H9 (cell line): ENCODE results near the gene R3HCC1L. TPM values are rescaled to one million over a fixed set of nuclear protein-coding genes. Genes with fewer than 3 reads are reported as not detected.

Experiments
- DNase-seq: peaks from one replicate; pipeline ENCODE4 v3.0.0-alpha.2; 2017
- H2AFZ ChIP-seq: one replicate; pipeline ENCODE4 v1.6.1; 2013; ENCODE audit warnings: mild to moderate bottlenecking, low read length, control low read depth, moderate library complexity
- H2AK5ac ChIP-seq: 2 replicates; pipeline ENCODE4 v1.6.1; 2013; ENCODE audit warnings: low read length, control low read depth, mixed read lengths; ENCODE audit not compliant: insufficient read length
- H2BK120ac ChIP-seq: one replicate; pipeline ENCODE4 v1.6.1; 2013; ENCODE audit warnings: low read depth, mild to moderate bottlenecking, low read length, control low read depth, inconsistent platforms; ENCODE audit not compliant: poor library complexity, severe bottlenecking
- H2BK12ac ChIP-seq: 2 replicates; pipeline ENCODE4 v1.6.1; 2013; ENCODE audit warnings: low read length, control low read depth, mixed read lengths, low read depth; ENCODE audit not compliant: insufficient read length
- H2BK15ac ChIP-seq: 2 replicates; pipeline ENCODE4 v1.6.1; 2013; ENCODE audit warnings: low read depth, low read length, control low read depth
- H2BK20ac ChIP-seq: one replicate; pipeline ENCODE4 v1.6.1; 2013; ENCODE audit warnings: low read depth, mild to moderate bottlenecking, low read length, control low read depth, inconsistent platforms; ENCODE audit not compliant: poor library complexity, severe bottlenecking
- H2BK5ac ChIP-seq: 2 replicates; pipeline ENCODE4 v1.6.1; 2013; ENCODE audit warnings: low read length, control low read depth, mixed read lengths; ENCODE audit not compliant: insufficient read length
- H3K14ac ChIP-seq: 2 replicates; pipeline ENCODE4 v1.6.1; 2013; ENCODE audit warnings: low read length, control low read depth; ENCODE audit not compliant: insufficient read depth
- H3K18ac ChIP-seq: 2 replicates; pipeline ENCODE4 v1.6.1; 2013; ENCODE audit warnings: low read depth, mild to moderate bottlenecking, mixed read lengths, low read length, control low read depth; ENCODE audit not compliant: insufficient read length
- H3K23ac ChIP-seq: 2 replicates; pipeline ENCODE4 v1.6.1; 2013; ENCODE audit warnings: low read length, control low read depth, mixed read lengths, low read depth; ENCODE audit not compliant: insufficient read length
- H3K23me2 ChIP-seq: 2 replicates; pipeline ENCODE4 v1.6.1; 2013; ENCODE audit warnings: low read depth, mild to moderate bottlenecking, mixed read lengths, low read length, control low read depth; ENCODE audit not compliant: insufficient read length, poor library complexity, severe bottlenecking
- H3K27ac ChIP-seq: 2 replicates; pipeline ENCODE4 v1.5.1; 2013; ENCODE audit warnings: low read length, control low read depth, mixed read lengths, low read depth; ENCODE audit not compliant: insufficient read length
- H3K27me3 ChIP-seq: 2 replicates; pipeline ENCODE4 v1.6.1; 2013; ENCODE audit warnings: low read length, control low read depth, inconsistent platforms; ENCODE audit not compliant: insufficient read depth
- H3K4ac ChIP-seq: 2 replicates; pipeline ENCODE4 v1.6.1; 2013; ENCODE audit warnings: low read depth, mild to moderate bottlenecking, control low read depth, inconsistent platforms, low read length, moderate library complexity
- H3K4me1 ChIP-seq: 2 replicates; pipeline ENCODE4 v1.6.1; 2013; ENCODE audit warnings: low read length, control low read depth, inconsistent platforms; ENCODE audit not compliant: insufficient read depth
- H3K4me2 ChIP-seq: 2 replicates; pipeline ENCODE4 v1.6.1; 2013; ENCODE audit warnings: low read length, control low read depth, mixed read lengths; ENCODE audit not compliant: insufficient read length, insufficient read depth
- H3K56ac ChIP-seq: 2 replicates; pipeline ENCODE4 v1.6.1; 2013; ENCODE audit warnings: low read depth, mild to moderate bottlenecking, mixed read lengths, low read length, control low read depth; ENCODE audit not compliant: insufficient read length
- H3K79me1 ChIP-seq: 2 replicates; pipeline ENCODE4 v1.6.1; 2013; ENCODE audit warnings: low read depth, mild to moderate bottlenecking, moderate library complexity, low read length, control low read depth, inconsistent platforms; ENCODE audit not compliant: insufficient read depth, poor library complexity, severe bottlenecking
- H3K79me2 ChIP-seq: 2 replicates; pipeline ENCODE4 v1.6.1; 2013; ENCODE audit warnings: low read length, control low read depth, inconsistent platforms; ENCODE audit not compliant: insufficient read depth
- H3K9ac ChIP-seq: 2 replicates; pipeline ENCODE4 v1.6.1; 2013; ENCODE audit warnings: low read length, control low read depth, mixed read lengths; ENCODE audit not compliant: insufficient read length; ENCODE audit errors: extremely low read depth
- H3K9me3 ChIP-seq: one replicate; pipeline ENCODE4 v1.6.1; 2013; ENCODE audit warnings: low read depth, low read length, inconsistent platforms; ENCODE audit not compliant: control insufficient read depth
- H3T11ph ChIP-seq: one replicate; pipeline ENCODE4 v1.6.1; 2013; ENCODE audit warnings: mild to moderate bottlenecking, low read length, control low read depth, inconsistent platforms
- H4K20me1 ChIP-seq: one replicate; pipeline ENCODE4 v1.6.1; 2013; ENCODE audit not compliant: control insufficient read depth, insufficient read length, insufficient read depth
- H4K5ac ChIP-seq: 2 replicates; pipeline ENCODE4 v1.6.1; 2013; ENCODE audit warnings: low read depth, mild to moderate bottlenecking, mixed read lengths, low read length, control low read depth; ENCODE audit not compliant: insufficient read length
- H4K8ac ChIP-seq: replicated peaks from 2 replicates; pipeline ENCODE4 v1.6.1; 2013; ENCODE audit warnings: low read length, control low read depth, mixed read lengths, low read depth; ENCODE audit not compliant: insufficient read length
- H4K91ac ChIP-seq: 2 replicates; pipeline ENCODE4 v1.6.1; 2013; ENCODE audit warnings: low read depth, mild to moderate bottlenecking, moderate library complexity, mixed read lengths, low read length, control low read depth; ENCODE audit not compliant: insufficient read length
- H3K27ac Mint-ChIP-seq, 3 experiments: 2 replicates in 2 of 3; 3 replicates in 1 of 3; pipeline ENCODE4 v1.8.0; 2020 to 2021; ENCODE audit warnings: mixed read lengths in 3 of 3, mild to moderate bottlenecking in 1 of 3, moderate library complexity in 1 of 3
- H3K27me3 Mint-ChIP-seq: 2 replicates; pipeline ENCODE4 v1.8.0; 2021; ENCODE audit warnings: low read depth, mild to moderate bottlenecking, moderate library complexity, mixed read lengths
- H3K36me3 Mint-ChIP-seq, 3 experiments: 2 replicates in 2 of 3; 3 replicates in 1 of 3; pipeline ENCODE4 v1.8.0; 2020 to 2021; ENCODE audit warnings: low read depth in 3 of 3, mixed read lengths in 3 of 3; ENCODE audit not compliant: insufficient read depth in 1 of 3
- H3K4me1 Mint-ChIP-seq, 2 experiments: 2 replicates each; pipeline ENCODE4 v1.8.0; 2020; ENCODE audit warnings: mixed read lengths in 2 of 2
- H3K4me3 Mint-ChIP-seq, 2 experiments: 2 replicates in 1 of 2; 3 replicates in 1 of 2; pipeline ENCODE4 v1.8.0; 2020 to 2021; ENCODE audit warnings: mild to moderate bottlenecking in 2 of 2, mixed read lengths in 2 of 2, moderate library complexity in 1 of 2
- H3K9me3 Mint-ChIP-seq, 2 experiments: 2 replicates in 1 of 2; 3 replicates in 1 of 2; pipeline ENCODE4 v1.8.0; 2020; ENCODE audit warnings: mild to moderate bottlenecking in 2 of 2, mixed read lengths in 2 of 2, moderate library complexity in 1 of 2
- WGBS: extraction: QIAGEN DNeasy Blood & Tissue Kit; methylation state at CpG from one replicate; pipeline ENCODE4 v1.1.7; 2013; ENCODE audit warnings: missing lambda C conversion rate, low lambda C conversion rate, mixed read lengths; ENCODE audit not compliant: insufficient read length; ENCODE audit errors: extremely low coverage; 5-methylcytosine and 5-hydroxymethylcytosine counted together
- total RNA-seq: library from RNA; stranded (reverse); gene quantifications from 2 replicates; pipeline ENCODE4 v1.2.1, GENCODE V29; 2021
- TF ChIP-seq, protein P1 (sequence below): fragments of 200-600 bp; sonication (generic); conservative IDR thresholded peaks from 3 replicates; pipeline ENCODE4 v1.8.0; 2021; ENCODE audit warnings: antibody characterized with exemption, mild to moderate bottlenecking

Gene R3HCC1L
- total RNA-seq, 1 experiment from 2014 or later: 18.5 TPM

DNA sequence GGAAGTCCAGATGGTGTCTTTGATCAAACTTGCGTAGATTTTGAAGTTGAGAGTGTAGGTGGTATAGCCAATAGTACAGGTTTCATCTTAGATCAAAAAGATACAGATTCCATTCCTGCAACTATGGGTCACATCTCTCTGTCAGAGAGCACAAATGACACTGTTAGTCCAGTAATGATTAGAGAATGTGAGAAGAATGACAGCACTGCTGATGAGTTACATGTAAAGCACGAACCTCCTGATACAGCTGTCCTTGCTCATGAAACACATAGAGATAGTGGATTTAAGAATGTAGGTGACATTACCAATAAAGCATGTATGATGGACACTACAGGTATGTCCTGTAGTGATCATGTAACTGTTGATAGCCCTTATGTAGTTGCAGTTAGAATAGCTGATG, 74.5 kb downstream of the R3HCC1L start:
- no peaks in the 10 kb centered on the region for H3K4me1 Mint-ChIP-seq
- H4K91ac ChIP-seq: no peak overlapping the region
- H2AFZ ChIP-seq: no peak overlapping the region
- H3K27ac Mint-ChIP-seq: no peak overlapping the region
- H2BK12ac ChIP-seq: no peak overlapping the region
- no peaks in the 10 kb centered on the region for H3K79me1 ChIP-seq
- H3K36me3 Mint-ChIP-seq: peaks cover 0 to 17% (median 11%) of the 10 kb centered on the region in 3 experiments; a peak in 4 of 7 replicates
- H2BK15ac ChIP-seq: no peak overlapping the region
- H3K9me3 Mint-ChIP-seq: no peaks in the 10 kb centered on the region
- H2BK20ac ChIP-seq: no peak overlapping the region
- H3K4me2 ChIP-seq: no peak overlapping the region
- no peak overlapping the region for H3K9ac ChIP-seq
- H3K79me2 ChIP-seq: no peaks in the 10 kb centered on the region
- no peak overlapping the region for H3K4ac ChIP-seq
- H3K27ac ChIP-seq: no peak overlapping the region
- H3K4me1 ChIP-seq: no peaks in the 10 kb centered on the region
- no peak overlapping the region for H3T11ph ChIP-seq
- H3K18ac ChIP-seq: no peak overlapping the region
- H3K4me3 Mint-ChIP-seq: no peak overlapping the region
- H3K27me3 Mint-ChIP-seq: no peaks in the 10 kb centered on the region
- H3K23me2 ChIP-seq: no peaks in the 10 kb centered on the region
- TF ChIP-seq, protein P1, sequence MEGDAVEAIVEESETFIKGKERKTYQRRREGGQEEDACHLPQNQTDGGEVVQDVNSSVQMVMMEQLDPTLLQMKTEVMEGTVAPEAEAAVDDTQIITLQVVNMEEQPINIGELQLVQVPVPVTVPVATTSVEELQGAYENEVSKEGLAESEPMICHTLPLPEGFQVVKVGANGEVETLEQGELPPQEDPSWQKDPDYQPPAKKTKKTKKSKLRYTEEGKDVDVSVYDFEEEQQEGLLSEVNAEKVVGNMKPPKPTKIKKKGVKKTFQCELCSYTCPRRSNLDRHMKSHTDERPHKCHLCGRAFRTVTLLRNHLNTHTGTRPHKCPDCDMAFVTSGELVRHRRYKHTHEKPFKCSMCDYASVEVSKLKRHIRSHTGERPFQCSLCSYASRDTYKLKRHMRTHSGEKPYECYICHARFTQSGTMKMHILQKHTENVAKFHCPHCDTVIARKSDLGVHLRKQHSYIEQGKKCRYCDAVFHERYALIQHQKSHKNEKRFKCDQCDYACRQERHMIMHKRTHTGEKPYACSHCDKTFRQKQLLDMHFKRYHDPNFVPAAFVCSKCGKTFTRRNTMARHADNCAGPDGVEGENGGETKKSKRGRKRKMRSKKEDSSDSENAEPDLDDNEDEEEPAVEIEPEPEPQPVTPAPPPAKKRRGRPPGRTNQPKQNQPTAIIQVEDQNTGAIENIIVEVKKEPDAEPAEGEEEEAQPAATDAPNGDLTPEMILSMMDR: no peak
- no peak overlapping the region for H3K56ac ChIP-seq
- H4K5ac ChIP-seq: no peak overlapping the region
- DNase-seq: no peak
- no peak overlapping the region for H4K8ac ChIP-seq
- no CpG with 5 or more reads among the region's 2 CpGs for WGBS
- H3K23ac ChIP-seq: no peak overlapping the region
- no peak overlapping the region for H3K14ac ChIP-seq
- no peaks in the 10 kb centered on the region for H3K9me3 ChIP-seq
- no peak overlapping the region for H2BK120ac ChIP-seq
- no peak overlapping the region for H2AK5ac ChIP-seq
- no peaks in the 10 kb centered on the region for H3K27me3 ChIP-seq
- no peaks in the 10 kb centered on the region for H4K20me1 ChIP-seq
- H2BK5ac ChIP-seq: no peak overlapping the region
